NCI-H2107 treated with DMSO at 0.1 percent for 48 hours (cell line): ENCODE data around the gene CILP2.

Experiments
- DNase-seq: peaks from one replicate; lab custom pipeline; 2025; ENCODE audit not compliant: unreplicated experiment; lab: John Stamatoyannopoulos, UW

Gene CILP2

DNA sequence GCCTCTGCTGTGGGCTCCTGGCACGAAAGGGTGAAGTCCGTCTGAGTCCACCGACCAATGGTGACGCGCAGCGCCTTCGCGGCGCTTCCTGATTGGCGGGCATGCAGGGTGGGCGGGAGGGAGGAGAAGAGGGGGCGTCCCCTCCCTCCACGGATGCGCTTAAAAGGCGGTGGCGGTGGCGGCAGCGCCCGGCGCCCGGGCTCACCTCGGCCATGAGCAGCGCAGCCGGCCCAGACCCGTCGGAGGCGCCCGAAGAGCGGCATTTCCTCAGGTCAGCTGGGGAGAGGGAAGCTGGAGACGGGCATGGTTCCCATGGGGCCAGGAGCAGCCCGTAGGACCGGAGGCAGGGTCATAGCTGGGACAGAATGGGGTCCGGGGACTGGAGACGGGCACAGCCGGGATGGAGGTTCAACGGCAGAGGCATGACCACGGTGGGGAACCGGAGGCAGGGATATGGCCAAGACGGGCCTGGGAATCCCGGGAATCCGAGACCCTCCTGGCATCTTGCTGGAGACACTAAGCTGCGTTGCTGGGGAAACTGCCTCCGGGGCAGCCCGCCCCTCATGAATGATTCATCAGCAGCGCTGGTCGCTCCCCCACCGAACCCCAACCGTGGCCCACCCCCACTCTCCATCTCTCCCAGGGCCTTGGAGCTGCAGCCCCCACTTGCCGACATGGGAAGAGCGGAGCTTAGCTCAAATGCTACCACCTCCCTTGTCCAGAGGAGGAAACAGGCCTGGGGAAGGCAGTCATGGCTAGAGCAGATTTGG is 9.2 kb upstream of the CILP2 start, which contains the start of gene YJEFN3:
TSS of gene YJEFN3 (plus strand) at position 191 of the 770 bp plus-strand sequence. CDS start at position 213, 22 bp downstream.
- DNase-seq, result no peak

DNA sequence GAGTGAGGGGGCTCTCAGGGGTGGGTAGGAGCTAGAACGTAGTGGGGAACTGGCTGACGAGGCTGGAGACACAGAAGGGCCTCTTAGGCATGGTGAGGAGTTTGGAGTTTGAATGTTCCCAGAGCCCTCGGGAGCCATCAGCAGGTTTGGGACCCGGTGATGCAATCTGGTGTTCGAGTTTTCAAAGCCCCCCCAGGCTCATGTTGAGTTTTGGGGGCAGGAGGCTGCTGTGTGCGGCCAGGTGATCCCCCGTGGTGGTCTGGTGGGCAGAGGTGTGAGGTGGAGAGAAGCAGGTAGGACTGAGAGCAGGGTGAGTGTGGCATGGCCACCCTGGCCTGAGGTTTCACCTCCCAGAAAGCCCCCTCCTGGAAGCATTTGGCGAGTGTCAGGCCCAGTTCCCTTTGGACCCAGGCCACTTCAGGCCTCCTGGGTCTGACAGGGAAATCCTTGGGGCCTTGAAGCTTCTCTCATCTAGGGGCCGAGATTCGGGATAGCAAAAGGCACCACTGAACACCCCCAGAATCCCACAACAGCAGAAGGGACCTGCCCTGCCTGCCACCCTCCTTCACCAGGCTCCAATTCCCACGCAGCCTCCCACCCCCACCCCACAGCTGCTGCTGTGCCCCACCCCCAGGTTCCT is 8.2 kb upstream of the CILP2 start:
- no peak for DNase-seq

DNA sequence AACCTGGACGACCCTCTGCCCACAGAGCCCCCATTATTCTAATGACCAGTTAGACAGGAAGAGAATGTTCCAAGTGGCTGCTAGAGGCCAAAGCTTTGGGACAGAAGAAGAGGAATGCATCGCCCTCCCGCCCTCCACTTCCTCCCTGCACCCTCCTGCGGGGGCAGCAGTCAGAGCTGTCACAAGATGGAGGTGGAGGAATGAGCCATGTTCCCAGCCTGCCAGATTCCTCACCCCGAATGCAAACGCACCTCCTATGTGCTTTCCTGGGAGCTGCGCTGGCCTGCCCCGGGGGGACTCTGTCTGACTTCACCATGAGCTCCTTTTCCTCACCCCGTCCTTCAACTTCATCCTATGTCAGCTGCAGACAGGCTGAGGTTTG is 7.7 kb upstream of the CILP2 start:
- no peak for DNase-seq

DNA sequence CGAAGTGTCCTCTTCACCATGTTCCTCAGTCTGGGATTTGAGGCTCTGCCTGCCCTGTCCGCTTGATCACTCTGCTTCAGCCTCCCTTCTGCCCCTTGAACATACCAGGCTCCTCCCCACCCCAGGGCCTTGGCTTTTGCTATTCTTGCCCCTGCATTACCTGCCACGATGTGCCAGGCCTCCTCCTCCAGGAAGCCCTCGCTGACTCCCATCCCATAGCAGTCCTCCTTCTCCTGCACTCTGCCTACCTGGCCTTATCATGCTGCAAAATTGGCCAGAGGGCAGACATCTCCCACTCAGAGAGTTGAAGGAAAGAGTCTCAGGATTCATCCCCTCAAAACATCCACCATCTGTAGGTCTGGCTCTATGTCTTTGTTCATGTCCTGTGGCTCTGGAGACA is 7.2 kb upstream of the CILP2 start:
- DNase-seq, result no peak

DNA sequence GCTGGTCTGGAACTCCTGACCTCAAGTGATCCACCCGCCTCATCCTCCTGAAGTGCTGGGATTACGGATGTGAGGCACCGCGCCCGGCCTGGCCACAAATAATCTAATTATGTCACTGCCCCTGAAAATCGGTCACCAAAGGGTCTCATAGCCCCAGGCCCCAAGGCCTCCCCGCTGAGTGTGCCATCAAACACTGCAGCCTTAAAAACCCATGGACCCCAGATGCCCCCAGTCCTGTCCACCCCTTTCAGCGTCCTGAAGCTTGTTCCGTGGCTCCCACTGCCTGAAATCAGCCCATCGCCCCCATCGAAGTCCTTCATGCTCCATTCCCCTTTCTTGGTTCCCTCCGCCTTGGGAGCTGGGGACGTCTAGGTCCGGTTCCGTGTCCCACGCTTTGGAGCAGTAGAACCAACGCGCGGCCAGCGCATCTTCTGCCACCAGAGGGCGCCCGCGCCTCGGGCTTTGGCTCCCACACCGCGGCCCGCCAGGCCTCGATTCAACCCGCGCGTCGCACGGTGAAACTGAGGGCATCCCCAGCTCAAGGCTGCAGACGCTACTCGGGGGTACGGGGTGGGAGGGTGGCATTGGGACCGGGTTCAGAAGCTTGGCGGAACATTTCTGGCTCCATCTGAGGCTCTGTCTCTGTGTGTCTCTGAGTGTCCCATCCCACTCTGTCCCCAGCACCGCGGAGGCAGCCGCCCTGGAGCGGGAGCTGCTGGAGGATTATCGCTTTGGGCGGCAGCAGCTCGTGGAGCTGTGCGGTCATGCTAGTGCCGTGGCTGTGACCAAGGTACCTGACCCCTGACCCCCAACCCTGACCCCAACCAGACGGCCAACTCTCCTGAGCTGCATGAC is 5.9 kb upstream of the CILP2 start:
- peak; percentile 13 for DNase-seq

DNA sequence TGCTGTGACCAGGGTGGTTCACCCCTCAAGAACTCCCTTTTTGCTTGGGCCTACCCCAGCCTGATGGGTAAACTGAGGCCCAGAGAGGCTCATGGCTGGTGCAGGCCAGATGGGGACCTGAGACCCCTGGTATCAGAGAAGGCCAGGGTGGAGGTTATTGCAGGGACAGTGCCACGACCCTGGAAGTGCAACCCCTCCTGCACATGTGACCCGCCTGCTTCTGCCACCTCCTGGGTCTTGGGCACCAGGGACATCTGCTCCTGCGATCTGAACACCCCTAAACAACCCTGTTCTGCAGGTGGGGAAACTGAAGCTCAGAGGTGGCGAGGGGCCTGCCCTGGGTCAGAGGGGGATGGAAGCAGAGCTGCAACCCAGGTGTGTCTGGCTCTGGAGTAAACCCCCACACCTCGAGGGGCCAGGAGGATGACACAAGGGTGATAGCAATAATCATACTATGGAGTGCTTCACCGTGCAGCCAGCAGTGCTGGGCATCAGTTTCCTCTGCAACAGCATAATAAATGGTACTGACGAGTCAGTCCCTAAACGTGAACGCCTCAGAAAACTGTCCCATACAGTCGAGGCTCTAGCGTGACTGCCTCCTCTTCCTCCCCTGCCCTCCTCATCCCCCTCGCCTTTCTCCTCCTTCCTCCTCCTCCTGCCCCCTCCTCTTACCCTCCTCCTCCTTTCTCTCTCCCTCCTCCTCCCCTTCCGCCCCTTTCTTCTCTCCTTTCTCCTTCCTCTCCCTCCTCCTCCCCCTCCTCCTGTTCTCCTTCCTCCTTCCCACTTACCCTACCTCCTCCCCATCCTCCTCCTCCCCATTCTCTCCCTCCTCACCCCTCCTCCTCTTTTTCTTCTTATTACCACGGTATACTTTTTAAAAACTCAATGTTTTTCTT is 5.0 kb upstream of the CILP2 start:
- no peak for DNase-seq

DNA sequence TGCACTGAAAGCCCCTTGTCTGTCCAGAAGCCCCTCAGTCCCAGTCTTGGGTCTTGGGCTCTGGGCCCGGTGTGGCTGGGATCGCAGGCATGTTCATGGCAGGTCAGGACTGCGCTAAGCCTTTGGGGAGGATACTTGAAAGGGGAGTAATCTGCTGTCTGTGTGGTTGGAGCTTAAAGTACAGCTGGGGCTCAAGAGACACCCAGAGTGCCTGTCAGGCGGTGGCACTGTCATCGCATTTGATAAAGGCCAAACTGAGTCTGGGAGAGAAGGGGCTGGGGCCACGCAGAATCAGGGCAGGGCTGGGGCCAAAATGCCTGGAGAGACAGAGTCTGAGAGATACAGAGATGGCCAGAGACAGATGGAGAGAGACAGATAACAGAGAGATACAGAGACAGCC is 4.2 kb upstream of the CILP2 start:
- no peak for DNase-seq

DNA sequence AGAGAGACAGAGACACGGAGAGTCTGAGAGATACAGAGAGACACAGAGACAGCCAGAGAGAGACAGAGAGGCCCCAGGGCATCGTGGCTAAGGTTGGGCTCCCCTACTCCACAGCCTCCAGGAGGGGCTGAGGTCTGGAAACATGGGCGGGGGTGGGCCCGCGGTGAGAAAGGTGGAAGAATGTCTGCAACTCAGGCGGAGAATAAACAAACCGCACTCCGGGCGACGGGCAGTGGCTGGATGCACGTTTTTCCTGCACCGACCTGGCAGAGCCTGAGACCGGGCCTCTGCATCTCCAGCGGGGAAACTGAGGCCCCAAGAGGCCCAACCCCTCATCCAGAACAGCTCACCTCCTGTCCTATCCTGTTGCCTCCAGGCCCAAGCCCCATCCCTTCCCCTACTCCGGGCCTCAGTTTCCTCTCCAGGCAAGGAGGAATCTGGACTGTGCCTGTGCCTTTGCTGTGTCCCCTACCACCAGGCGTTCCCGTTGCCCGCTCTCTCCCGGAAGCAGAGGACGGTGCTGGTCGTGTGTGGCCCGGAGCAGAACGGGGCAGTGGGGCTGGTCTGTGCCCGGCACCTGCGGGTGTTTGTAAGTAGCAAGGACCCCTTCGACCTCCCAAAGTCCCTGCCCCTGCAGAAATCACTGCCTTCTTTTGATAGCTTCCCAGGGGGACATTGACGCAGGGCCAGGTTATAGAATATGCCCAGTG is 3.4 kb upstream of the CILP2 start:
- no peak for DNase-seq

DNA sequence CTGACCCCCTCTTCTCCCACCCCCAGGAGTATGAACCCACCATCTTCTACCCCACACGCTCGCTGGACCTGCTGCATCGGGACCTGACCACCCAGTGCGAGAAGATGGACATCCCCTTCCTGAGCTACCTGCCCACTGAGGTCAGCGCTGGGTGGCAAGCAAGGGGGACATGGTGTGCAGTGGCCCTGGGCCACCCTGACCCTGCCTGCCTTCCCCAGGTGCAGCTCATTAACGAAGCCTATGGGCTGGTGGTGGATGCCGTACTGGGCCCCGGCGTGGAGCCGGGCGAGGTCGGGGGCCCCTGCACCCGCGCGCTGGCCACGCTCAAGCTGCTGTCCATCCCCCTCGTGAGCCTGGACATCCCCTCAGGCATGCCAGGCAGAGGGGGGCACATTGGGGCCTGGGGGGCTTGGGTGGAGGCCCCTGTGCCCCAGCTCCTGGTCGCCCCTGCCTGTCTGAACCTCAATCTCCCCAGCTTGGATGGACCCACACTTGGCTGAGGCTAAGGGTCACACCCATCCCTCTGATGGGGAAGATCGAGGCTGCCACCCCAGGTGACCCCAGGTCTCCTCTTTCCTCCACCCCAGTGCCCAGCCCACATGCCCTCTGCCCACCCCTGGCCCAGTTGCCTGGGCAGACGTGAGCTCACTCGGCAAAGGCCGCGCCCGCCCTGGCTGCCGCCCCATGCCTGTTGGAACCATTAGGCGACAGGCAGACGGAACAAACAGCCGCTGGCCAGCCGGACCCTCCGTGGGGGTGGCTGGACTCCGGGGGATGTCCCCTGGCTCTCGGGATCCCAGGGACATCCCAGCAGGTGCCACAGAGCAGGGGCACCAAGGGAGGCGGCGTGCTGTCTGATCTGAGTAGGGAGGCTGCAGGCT is 2.5 kb upstream of the CILP2 start:
- DNase-seq, result no peak

DNA sequence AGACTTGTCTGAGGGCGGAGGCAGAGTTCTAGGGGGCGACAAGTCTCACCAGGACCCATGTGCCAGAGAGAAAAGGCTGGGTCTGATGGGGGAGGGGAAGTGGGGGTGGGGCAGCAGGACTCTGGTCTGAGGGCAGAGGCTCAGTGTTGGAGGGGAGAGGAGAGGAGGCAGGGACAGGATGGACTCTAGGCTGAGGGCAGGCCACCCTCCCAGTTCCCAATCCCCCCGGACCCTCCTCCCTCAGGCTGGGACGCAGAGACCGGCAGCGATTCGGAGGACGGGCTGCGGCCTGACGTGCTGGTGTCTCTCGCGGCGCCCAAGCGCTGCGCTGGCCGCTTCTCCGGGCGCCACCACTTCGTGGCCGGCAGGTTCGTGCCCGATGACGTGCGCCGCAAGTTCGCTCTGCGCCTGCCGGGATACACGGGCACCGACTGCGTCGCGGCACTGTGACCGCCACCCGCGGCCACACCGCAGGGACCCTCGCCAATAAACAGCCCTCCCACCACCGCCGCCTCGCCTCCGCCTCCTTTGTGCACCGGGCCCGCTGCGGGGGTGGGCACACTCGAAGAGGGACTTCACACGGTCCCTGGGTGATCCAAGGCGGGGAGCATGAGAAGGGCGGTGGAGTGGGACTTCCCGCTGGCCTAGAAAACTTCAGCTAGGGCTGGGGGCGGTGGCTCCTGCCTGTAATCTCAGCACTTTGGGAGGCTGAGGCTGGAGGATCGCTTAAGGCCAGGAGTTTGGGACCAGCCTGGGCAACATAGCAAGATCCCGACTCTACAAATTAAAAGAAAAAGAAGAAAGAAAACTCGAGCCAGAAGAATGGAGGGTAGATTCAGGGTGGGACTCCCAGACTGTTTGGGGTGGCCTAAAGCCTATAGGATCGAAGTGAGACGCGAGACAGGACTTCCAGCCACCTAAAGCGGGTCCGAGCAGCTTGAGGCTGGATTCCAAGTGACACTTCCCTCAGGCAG is 703 bp upstream of the CILP2 start:
- DNase-seq, result no peak

DNA sequence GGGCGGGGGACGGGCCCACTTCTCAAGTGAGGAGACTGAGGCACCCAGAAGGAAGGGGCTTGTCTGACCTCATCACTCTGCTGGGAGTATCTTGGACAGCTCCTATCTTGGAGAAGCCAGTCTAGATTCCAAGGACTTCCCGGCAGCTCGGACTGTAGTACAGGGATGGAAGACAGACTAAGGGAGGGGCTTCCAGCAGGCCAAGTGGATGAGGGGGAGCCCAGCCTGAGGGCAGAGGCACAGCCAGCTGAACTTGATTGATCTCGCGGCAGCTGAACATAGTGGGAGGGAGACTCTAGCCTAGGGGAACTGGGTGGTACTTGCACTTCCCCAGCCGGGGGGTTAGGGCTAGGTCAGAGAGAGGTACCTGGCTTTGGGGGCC is 711 bp downstream of the CILP2 start:
- DNase-seq, result no peak

DNA sequence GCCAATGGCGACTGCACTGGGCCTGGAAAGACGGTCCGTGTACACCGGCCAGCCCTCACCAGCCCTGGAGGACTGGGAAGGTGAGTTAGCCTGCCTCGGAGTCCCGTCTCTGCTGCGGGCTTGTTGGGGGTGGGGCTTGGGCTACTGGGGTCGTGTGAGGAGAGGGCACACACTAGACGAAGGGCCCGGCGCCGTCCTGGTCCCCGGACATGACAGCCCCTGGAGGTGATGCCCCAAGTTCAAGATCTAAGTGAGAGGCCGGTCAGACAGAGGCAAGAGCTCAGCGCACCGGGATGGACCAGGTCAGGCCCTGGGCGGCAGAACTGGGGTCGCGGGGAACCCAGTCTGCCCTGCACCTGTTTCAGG is 1.6 kb downstream of the CILP2 start:
- no peak for DNase-seq

DNA sequence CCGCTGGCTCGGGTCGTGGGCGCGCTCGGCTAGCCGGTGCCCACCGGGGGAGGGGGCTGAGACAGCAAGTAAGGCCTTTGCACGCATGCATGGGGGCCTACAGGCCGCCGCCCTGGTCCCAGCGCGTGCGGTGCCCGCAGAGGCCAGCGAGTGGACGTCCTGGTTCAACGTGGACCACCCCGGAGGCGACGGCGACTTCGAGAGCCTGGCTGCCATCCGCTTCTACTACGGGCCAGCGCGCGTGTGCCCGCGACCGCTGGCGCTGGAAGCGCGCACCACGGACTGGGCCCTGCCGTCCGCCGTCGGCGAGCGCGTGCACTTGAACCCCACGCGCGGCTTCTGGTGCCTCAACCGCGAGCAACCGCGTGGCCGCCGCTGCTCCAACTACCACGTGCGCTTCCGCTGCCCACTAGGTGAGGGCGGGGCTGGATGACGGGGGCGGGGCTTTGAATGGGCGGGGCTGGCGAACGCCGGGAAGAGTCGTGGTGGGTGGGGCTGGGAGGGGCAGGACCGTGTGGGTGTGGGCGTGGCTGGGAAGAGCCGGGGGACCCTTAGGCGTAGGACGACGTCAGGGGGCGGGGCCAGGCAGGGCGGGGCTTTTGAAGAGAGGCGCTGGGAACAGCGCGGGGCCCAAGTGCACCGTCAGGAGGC is 2.1 kb downstream of the CILP2 start:
- DNase-seq, result no peak

DNA sequence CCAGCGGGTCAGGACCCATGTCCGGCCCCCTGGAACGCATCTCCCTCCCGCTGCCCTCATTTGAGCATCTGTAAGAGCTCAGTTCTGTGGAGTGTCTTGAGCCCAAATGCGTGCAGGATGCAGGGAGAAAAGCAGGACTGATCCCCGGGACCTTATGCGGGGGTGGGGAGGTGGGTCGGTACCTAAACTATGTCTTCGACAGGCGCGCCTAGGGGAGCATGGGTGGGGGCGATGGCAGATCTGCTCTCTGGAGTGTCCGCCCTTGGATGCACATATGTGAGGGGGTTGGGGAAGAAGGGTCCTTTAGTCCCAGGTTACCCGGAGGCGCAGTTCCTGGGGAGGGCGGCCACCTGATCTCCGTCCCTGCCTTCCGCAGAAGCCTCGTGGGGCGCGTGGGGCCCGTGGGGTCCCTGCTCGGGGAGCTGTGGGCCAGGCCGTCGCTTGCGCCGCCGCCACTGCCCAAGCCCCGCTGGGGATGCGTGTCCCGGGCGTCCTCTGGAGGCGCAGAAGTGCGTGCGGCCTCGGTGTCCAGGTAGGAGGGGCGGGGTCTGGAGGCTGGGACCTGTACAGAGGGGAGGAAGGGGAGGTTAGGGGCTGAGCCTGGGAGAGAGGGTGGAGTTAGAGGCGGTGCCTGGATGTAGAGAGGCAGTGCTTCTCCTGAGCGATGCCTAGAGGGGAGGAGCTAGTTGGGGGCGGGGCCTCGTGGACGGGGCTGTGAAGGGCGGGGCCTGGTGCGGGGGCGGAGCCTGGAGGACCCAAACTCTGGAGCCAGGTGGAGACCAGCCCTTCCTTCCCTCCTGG is 2.9 kb downstream of the CILP2 start:
- no peak for DNase-seq

DNA sequence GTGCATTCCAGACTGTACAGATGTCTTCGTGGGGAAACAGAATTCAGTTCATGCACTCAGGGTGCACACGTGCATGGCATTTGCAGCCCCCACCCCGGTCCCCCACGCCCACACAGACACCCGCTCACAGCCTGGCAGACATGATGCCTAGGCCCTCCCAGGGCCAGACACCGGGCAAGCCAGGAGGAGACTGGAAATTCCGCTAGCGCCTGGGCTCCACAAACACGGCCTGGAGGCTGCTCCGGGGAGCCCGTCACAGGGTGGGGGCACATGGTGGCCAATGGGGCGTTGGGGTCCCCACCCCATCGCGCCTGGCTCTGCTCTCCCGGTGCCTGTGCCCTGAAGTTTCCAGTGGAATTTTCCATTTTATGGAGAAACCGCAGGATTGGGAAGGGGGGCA is 3.6 kb downstream of the CILP2 start:
- DNase-seq, result no peak

DNA sequence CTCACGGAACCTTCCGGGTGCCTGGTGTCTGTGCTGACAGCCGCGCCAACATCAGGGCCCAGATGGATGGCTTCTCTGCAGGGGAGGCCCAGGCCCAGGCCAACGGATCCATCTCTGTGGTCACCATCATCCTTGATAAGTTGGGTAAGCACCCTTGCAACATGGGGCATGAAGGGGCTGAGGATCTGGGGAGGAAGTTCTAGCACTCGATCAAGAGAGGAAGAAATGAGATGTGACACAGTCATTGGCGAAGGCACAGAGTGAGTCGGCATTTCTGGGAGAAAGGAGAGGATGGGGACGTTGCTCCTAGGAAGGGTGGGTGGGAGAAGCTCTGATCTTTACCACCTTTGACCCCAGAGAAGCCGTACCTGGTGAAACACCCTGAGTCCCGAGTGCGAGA is 4.4 kb downstream of the CILP2 start:
- DNase-seq, result no peak

DNA sequence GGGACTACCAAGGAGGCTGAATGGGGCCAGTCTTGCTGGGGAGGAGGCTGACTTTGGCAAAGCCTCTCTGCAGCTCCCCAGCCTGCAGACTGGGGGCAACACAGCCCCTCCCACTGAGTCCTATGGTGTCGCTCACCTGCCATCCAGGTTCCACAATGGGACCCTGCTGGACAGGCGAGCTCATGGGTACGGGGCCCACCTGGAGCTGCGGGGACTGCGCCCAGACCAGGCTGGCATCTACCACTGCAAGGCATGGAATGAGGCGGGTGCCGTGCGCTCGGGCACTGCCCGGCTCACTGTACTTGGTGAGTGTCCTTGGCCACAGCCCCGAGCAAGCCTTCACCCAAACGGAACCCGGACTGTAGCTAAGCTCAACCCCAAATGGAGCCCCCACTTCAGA is 5.0 kb downstream of the CILP2 start:
- no peak for DNase-seq
